Lung (tissue), 12 donors: ENCODE results near the gene CD4. TPM values are rescaled to one million over a fixed set of nuclear protein-coding genes. Genes with fewer than 3 reads are reported as not detected.

Experiments
- ATAC-seq: fragments of 200-7000 bp; cut with Tn5 transposase; one replicate; pipeline ENCODE4 v1.9.1; 2020; ENCODE audit warnings: moderate number of reproducible peaks; ENCODE audit not compliant: insufficient read depth, low FRiP score
- DNase-seq, 3 donors: peaks; one replicate each; pipeline ENCODE4 v3.0.0-alpha.2; 2013 to 2017
- H3K27ac ChIP-seq, 2 donors: one replicate each; pipeline ENCODE4 v1.5.1; 2013; ENCODE audit warnings: mild to moderate bottlenecking in 2 of 2, moderate library complexity in 2 of 2, control low read depth in 1 of 2, inconsistent platforms in 1 of 2, low read depth in 1 of 2, low read length in 1 of 2
- H3K27me3 ChIP-seq, 3 donors: one replicate each; pipeline ENCODE4 v1.5.1; 2013; ENCODE audit warnings: low read length in 2 of 3; ENCODE audit not compliant: control insufficient read depth in 3 of 3, insufficient read depth in 3 of 3
- H3K36me3 ChIP-seq, 4 donors: one replicate each; pipeline ENCODE4 v1.5.1; 2013; ENCODE audit warnings: low read length in 4 of 4, mild to moderate bottlenecking in 1 of 4, moderate library complexity in 1 of 4; ENCODE audit not compliant: control insufficient read depth in 4 of 4, insufficient read depth in 4 of 4
- H3K4me1 ChIP-seq, 5 donors: one replicate each; pipeline ENCODE4 v1.5.1; 2013; ENCODE audit warnings: low read length in 5 of 5, mild to moderate bottlenecking in 2 of 5, moderate library complexity in 1 of 5; ENCODE audit not compliant: control insufficient read depth in 5 of 5, insufficient read depth in 5 of 5
- H3K4me3 ChIP-seq: one replicate; pipeline ENCODE4 v1.5.1; 2013; ENCODE audit warnings: mild to moderate bottlenecking, control low read depth, moderate library complexity
- H3K9ac ChIP-seq, 2 donors: one replicate each; pipeline ENCODE4 v1.5.1; 2013; ENCODE audit warnings: low read length in 2 of 2, control low read depth in 1 of 2; ENCODE audit not compliant: insufficient read depth in 1 of 2
- H3K9me3 ChIP-seq, 4 donors: one replicate each; pipeline ENCODE4 v1.5.1; 2013; ENCODE audit warnings: low read length in 3 of 4, mild to moderate bottlenecking in 1 of 4, moderate library complexity in 1 of 4; ENCODE audit not compliant: control insufficient read depth in 4 of 4, insufficient read depth in 3 of 4
- WGBS, 2 donors: extraction: QIAGEN DNeasy Blood & Tissue Kit; methylation state at CpG; one replicate each; pipeline ENCODE4 v1.1.7; 2013; 5-methylcytosine and 5-hydroxymethylcytosine counted together
- polyA plus RNA-seq, 2 donors: library from polyadenylated mRNA; stranded (reverse); fragments of 200-250 nt; gene quantifications; one replicate each; pipeline ENCODE4 v1.2.1, GENCODE V29; 2013
- total RNA-seq, 2 donors: library from RNA; depleted of rRNA in 1 of 2; stranded (reverse); fragments of >200 nt in 1 of 2; gene quantifications; one replicate each; pipeline ENCODE4 v1.2.1, GENCODE V29; 2014 to 2021
- TF ChIP-seq, protein P1 (sequence below): IDR thresholded peaks from 2 replicates; pipeline ENCODE4 v1.5.1; 2012; ENCODE audit warnings: mild to moderate bottlenecking; ENCODE audit errors: control extremely low read depth, extremely low read depth
- donor health status: control.
- donor health status: control.
- donor health status: Bipolar disorder and iron deficiency.
- donor health status: healthy.
- donor health status: DM: yes; HTN: yes; CAD: no.

Gene CD4
- total and polyA plus RNA-seq, 4 donors: 20.6 to 83.7 (median 53.0) TPM

DNA sequence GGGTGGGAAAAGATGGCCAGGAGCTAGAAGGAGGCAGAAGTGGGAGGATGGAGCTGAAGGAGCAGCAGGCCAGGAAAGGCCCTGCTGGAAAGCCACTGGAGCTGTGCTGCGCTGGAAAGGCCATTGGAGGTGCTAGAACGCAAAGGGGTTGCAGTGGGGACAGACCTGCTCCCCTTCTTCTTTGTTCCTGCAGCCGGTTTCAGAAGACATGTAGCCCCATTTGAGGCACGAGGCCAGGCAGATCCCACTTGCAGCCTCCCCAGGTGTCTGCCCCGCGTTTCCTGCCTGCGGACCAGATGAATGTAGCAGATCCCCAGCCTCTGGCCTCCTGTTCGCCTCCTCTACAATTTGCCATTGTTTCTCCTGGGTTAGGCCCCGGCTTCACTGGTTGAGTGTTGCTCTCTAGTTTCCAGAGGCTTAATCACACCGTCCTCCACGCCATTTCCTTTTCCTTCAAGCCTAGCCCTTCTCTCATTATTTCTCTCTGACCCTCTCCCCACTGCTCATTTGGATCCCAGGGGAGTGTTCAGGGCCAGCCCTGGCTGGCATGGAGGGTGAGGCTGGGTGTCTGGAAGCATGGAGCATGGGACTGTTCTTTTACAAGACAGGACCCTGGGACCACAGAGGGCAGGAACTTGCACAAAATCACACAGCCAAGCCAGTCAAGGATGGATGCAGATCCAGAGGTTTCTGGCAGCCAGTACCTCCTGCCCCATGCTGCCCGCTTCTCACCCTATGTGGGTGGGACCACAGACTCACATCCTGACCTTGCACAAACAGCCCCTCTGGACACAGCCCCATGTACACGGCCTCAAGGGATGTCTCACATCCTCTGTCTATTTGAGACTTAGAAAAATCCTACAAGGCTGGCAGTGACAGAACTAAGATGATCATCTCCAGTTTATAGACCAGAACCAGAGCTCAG lies 30.0 kb downstream of the CD4 start:
- Histone ChIP-seq H3K4me3 (no peak overlapping the region), H3K27ac (no peak overlapping the region), H3K36me3 (peaks cover 0 to 32% (median 9%) of the 10 kb centered on the region in 4 donors), H3K27me3 (peaks cover 0 to 7% (median 3%) of the 10 kb centered on the region in 3 donors), H3K9ac (no peak overlapping the region), H3K4me1 (peaks cover 0 to 17% (median 9%) of the 10 kb centered on the region in 5 donors), H3K9me3 (peaks cover 0 to 4% (median 0%) of the 10 kb centered on the region in 4 donors)
- TF ChIP-seq, protein P1, sequence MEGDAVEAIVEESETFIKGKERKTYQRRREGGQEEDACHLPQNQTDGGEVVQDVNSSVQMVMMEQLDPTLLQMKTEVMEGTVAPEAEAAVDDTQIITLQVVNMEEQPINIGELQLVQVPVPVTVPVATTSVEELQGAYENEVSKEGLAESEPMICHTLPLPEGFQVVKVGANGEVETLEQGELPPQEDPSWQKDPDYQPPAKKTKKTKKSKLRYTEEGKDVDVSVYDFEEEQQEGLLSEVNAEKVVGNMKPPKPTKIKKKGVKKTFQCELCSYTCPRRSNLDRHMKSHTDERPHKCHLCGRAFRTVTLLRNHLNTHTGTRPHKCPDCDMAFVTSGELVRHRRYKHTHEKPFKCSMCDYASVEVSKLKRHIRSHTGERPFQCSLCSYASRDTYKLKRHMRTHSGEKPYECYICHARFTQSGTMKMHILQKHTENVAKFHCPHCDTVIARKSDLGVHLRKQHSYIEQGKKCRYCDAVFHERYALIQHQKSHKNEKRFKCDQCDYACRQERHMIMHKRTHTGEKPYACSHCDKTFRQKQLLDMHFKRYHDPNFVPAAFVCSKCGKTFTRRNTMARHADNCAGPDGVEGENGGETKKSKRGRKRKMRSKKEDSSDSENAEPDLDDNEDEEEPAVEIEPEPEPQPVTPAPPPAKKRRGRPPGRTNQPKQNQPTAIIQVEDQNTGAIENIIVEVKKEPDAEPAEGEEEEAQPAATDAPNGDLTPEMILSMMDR: no peak
- WGBS, 2 donors: 87 to 89% methylated on average over 13 of the region's 13 CpGs
- ATAC-seq: no peak
- DNase-seq: no peak

DNA sequence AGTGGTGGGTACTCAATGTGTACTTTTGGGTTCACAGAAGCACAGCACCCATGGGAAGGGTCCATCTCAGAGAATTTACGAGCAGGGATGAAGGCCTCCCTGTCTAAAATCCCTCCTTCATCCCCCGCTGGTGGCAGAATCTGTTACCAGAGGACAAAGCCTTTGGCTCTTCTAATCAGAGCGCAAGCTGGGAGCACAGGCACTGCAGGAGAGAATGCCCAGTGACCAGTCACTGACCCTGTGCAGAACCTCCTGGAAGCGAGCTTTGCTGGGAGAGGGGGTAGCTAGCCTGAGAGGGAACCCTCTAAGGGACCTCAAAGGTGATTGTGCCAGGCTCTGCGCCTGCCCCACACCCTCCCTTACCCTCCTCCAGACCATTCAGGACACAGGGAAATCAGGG lies 30.8 kb downstream of the CD4 start:
- WGBS, 2 donors: 86 to 100% methylated on average over 5 of the region's 5 CpGs
- no peak overlapping the region for H3K9ac ChIP-seq
- H3K27me3 ChIP-seq: peaks cover 0 to 12% (median 3%) of the 10 kb centered on the region in 3 donors
- no peak for ATAC-seq
- H3K4me3 ChIP-seq: no peak overlapping the region
- H3K27ac ChIP-seq: no peak overlapping the region
- TF ChIP-seq, protein P1: no peak
- peaks cover 0 to 17% (median 9%) of the 10 kb centered on the region in 5 donors for H3K4me1 ChIP-seq
- no peak for DNase-seq
- peaks cover 0 to 27% (median 8%) of the 10 kb centered on the region in 4 donors for H3K36me3 ChIP-seq
- H3K9me3 ChIP-seq: peaks cover 0 to 4% (median 0%) of the 10 kb centered on the region in 4 donors

- Histone ChIP-seq H3K9me3 (peaks cover 0 to 4% (median 0%) of the 10 kb centered on the region in 4 donors), H3K27me3 (peaks cover 0 to 12% (median 3%) of the 10 kb centered on the region in 3 donors), H3K4me1 (peaks cover 0 to 22% (median 9%) of the 10 kb centered on the region in 5 donors), H3K36me3 (peaks cover 0 to 22% (median 4%) of the 10 kb centered on the region in 4 donors), H3K4me3 (peak within 1 kb of the TSS; percentile 29), H3K9ac (peak within 1 kb of the TSS in 1 of 2 donors; percentile 26), H3K27ac (peak within 1 kb of the TSS in 1 of 2 donors; percentile 57)
- TF ChIP-seq, protein P1: no peak
- WGBS, 2 donors: 2 to 3% methylated on average over 25 to 28 of the region's 28 CpGs
- peak; percentile 84 to 89 (median 85) for DNase-seq
- no peak for ATAC-seq
Measured at GRCh38 chr12:6821591-6822425, 32.5 kb downstream of the CD4 start, which contains the start of gene GPR162. Gene GPR162 (plus strand): TSS chr12:6821821. CDS start chr12:6823899, 2,078 bp downstream.
